ENCODE data around the gene ZFP14. TPM values are rescaled to one million over a fixed set of nuclear protein-coding genes. Genes with fewer than 3 reads are reported as not detected.

The ZFP14 gene
- total RNA-seq, 1 experiment from 2014 or later: 4.6 TPM

GRCh38 chr19:36371886-36372285, 7.1 kb downstream of the ZFP14 start:
- TF ChIP-seq CTCF (IDR thresholded peaks at IDR 0.05; ENCODE audit: unreplicated experiment): no peak
- BruUV-seq (replicated peaks): no TSS peak
- intact Hi-C loops (cut with micrococcal nuclease; ENCODE audit: unreplicated experiment): no loop called here
- CTCF ChIA-PET: no interaction called here
- no peaks in the 10 kb centered on the region for H3K4me1 Mint-ChIP-seq (ENCODE audit: low read depth, unreplicated experiment)
- no peak overlapping the region for H3K4me3 Mint-ChIP-seq (ENCODE audit: low read depth, unreplicated experiment)
- H3K27me3 Mint-ChIP-seq (ENCODE audit: unreplicated experiment): no peaks in the 10 kb centered on the region
- no peak for DNase-seq
- no peaks in the 10 kb centered on the region for H3K36me3 Mint-ChIP-seq (ENCODE audit: insufficient read depth, unreplicated experiment)
- peaks cover 10% of the 10 kb centered on the region for H3K9me3 Mint-ChIP-seq (ENCODE audit: low read depth, unreplicated experiment)
- no peak overlapping the region for H3K27ac Mint-ChIP-seq (ENCODE audit: unreplicated experiment)

- no peak overlapping the region for H3K27ac Mint-ChIP-seq (ENCODE audit: unreplicated experiment)
- H3K9me3 Mint-ChIP-seq (ENCODE audit: low read depth, unreplicated experiment): peaks cover 5% of the 10 kb centered on the region
- H3K36me3 Mint-ChIP-seq (ENCODE audit: insufficient read depth, unreplicated experiment): peaks cover 7% of the 10 kb centered on the region
- H3K4me1 Mint-ChIP-seq (ENCODE audit: low read depth, unreplicated experiment): no peaks in the 10 kb centered on the region
- DNase-seq: no peak
- intact Hi-C loops (cut with micrococcal nuclease; ENCODE audit: unreplicated experiment): no loop called here
- BruUV-seq (replicated peaks): no TSS peak
- no peak overlapping the region for H3K4me3 Mint-ChIP-seq (ENCODE audit: low read depth, unreplicated experiment)
- no peak for TF ChIP-seq CTCF (IDR thresholded peaks at IDR 0.05; ENCODE audit: unreplicated experiment)
- no peaks in the 10 kb centered on the region for H3K27me3 Mint-ChIP-seq (ENCODE audit: unreplicated experiment)
- CTCF ChIA-PET: no interaction called here
Measured at GRCh38 chr19:36363845-36364244, 15.2 kb downstream of the ZFP14 start.

DNA sequence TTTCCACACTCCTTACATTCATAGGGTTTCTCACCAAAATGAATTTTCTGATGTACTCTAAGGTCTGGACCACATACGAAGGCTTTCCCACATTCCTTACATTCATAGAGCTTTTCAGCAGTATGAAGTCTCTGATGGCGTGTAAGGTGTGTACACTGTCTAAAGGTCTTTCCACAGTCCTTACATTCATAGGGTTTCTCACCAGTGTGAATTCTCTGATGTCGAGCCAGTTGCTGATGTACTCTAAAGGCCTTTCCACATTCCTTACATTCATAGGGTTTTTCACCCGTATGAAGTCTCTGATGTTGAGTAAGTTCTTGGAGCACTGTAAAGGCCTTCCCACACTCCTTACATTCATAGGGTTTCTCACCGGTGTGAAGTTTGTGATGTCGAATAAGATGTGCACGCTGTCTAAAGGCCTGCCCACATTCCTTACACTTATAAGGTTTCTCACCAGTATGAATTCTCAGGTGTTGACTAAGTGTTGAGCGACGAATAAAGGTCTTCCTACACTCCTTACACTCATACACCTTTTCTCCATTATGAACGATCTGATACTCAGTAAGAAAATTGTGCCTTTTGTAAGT, 38.1 kb downstream of the ZFP14 start:
- Mint-ChIP-seq H3K4me1 (ENCODE audit: low read depth, unreplicated experiment) (no peaks in the 10 kb centered on the region), H3K36me3 (ENCODE audit: insufficient read depth, unreplicated experiment) (no peaks in the 10 kb centered on the region), H3K9me3 (ENCODE audit: low read depth, unreplicated experiment) (peaks cover 20% of the 10 kb centered on the region), H3K27ac (ENCODE audit: unreplicated experiment) (no peak overlapping the region), H3K27me3 (ENCODE audit: unreplicated experiment) (no peaks in the 10 kb centered on the region), H3K4me3 (ENCODE audit: low read depth, unreplicated experiment) (no peak overlapping the region)
- intact Hi-C loops (cut with micrococcal nuclease; ENCODE audit: unreplicated experiment): no loop called here
- CTCF ChIA-PET: no interaction called here
- BruUV-seq (replicated peaks): no TSS peak
- TF ChIP-seq CTCF (IDR thresholded peaks at IDR 0.05; ENCODE audit: unreplicated experiment): no peak
- no peak for DNase-seq

DNA sequence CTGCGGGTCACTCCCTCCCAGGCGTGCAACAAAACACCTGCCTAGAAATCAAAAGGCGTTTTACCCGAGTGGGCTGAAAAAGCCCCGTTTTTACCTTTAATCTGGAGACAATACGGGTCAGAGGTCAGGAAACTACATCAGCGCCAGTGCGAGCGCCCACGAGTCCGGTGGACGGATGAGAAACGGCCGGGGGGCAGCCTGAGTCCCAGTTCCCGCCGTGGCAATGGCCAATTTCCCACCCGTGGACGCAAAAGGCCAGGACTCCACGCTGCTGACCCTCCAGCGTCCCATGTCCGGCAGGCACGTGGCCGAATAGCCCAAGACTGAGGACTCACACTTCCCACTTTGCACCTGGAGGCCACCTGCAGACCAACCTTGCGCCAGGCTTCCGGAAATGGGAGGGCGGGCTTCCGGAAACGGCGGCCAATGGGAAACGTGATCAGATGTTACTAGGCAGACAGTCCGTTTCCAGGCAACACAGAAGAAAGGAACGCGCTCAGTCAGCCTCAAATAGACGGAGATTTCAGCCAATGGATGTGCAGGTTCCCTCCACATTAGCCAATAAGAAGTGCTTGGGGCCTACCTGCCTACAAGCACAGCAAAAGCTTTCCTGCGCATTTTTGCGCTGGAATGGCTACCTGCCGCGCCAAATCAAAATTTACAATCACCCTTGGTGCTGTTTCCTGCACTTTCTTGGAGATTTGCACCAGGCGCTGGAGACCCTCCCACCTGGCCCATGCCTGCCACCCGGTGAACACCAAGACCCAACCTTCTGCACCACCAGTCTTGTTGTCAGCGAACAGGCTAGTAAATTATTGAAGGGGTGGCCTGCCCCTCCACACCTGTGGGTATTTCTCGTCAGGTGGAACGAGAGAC, 47.4 kb downstream of the ZFP14 start:
- Mint-ChIP-seq H3K4me3 (ENCODE audit: low read depth, unreplicated experiment) (peak overlapping the region; percentile 62), H3K4me1 (ENCODE audit: low read depth, unreplicated experiment) (no peaks in the 10 kb centered on the region), H3K36me3 (ENCODE audit: insufficient read depth, unreplicated experiment) (peaks cover 11% of the 10 kb centered on the region), H3K9me3 (ENCODE audit: low read depth, unreplicated experiment) (peaks cover 20% of the 10 kb centered on the region), H3K27ac (ENCODE audit: unreplicated experiment) (peak overlapping the region; percentile 47), H3K27me3 (ENCODE audit: unreplicated experiment) (no peaks in the 10 kb centered on the region)
- CTCF ChIA-PET: no interaction called here
- no peak for TF ChIP-seq CTCF (IDR thresholded peaks at IDR 0.05; ENCODE audit: unreplicated experiment)
- BruUV-seq (replicated peaks): TSS peak; percentile 57
- peak; percentile 88 for DNase-seq
- intact Hi-C loops (cut with micrococcal nuclease; ENCODE audit: unreplicated experiment): no loop called here

Measured in Calu3 (cell line).